HEK293 (cell line): ENCODE measurements around the gene RINL.

Experiments
- EGR2 ChIP-seq: fragments of 450-650 bp; formaldehyde crosslinking; IDR thresholded peaks from 2 replicates; pipeline ENCODE4 v1.5.1; 2016; ENCODE audit warnings: low read depth, missing biosample characterization, missing genetic modification characterization
- GLI2 ChIP-seq: fragments of 450-650 bp; formaldehyde crosslinking; IDR thresholded peaks from 2 replicates; pipeline ENCODE4; 2017; ENCODE audit warnings: missing biosample characterization, missing genetic modification characterization, low read depth, borderline replicate concordance
- GLIS1 ChIP-seq: fragments of 450-650 bp; formaldehyde crosslinking; IDR thresholded peaks from 2 replicates; pipeline ENCODE4 v1.5.1; 2016; ENCODE audit warnings: missing biosample characterization, missing genetic modification characterization
- OVOL3 ChIP-seq: fragments of 450-650 bp; formaldehyde crosslinking; IDR thresholded peaks from 2 replicates; pipeline ENCODE4 v1.5.1; 2016; ENCODE audit warnings: missing biosample characterization, missing genetic modification characterization
- SP2 ChIP-seq: fragments of 450-650 bp; formaldehyde crosslinking; IDR thresholded peaks from 2 replicates; pipeline ENCODE4 v1.5.1; 2016; ENCODE audit warnings: missing biosample characterization, missing genetic modification characterization
- ZFHX2 ChIP-seq: fragments of 450-650 bp; formaldehyde crosslinking; conservative IDR thresholded peaks from 2 replicates; pipeline ENCODE4 v1.5.1; 2016; ENCODE audit warnings: missing biosample characterization, missing genetic modification characterization
- ZIC2 ChIP-seq: fragments of 450-650 bp; formaldehyde crosslinking; IDR thresholded peaks from 2 replicates; pipeline ENCODE4 v1.5.1; 2016; ENCODE audit warnings: missing biosample characterization, missing genetic modification characterization
- ZNF169 ChIP-seq: fragments of 450-650 bp; formaldehyde crosslinking; IDR thresholded peaks from 2 replicates; pipeline ENCODE4 v1.5.1; 2016; ENCODE audit warnings: missing biosample characterization, missing genetic modification characterization
- ZNF266 ChIP-seq: fragments of 450-650 bp; formaldehyde crosslinking; IDR thresholded peaks from 2 replicates; pipeline ENCODE4 v1.5.1; 2016; ENCODE audit warnings: missing biosample characterization, missing genetic modification characterization, low read depth
- ZNF391 ChIP-seq: fragments of 450-650 bp; formaldehyde crosslinking; IDR thresholded peaks from 2 replicates; pipeline ENCODE4 v1.5.1; 2016; ENCODE audit warnings: low read depth, missing biosample characterization, missing genetic modification characterization, borderline replicate concordance
- ZNF398 ChIP-seq: fragments of 450-650 bp; formaldehyde crosslinking; IDR thresholded peaks from 2 replicates; pipeline ENCODE4 v1.5.1; 2017; ENCODE audit warnings: missing biosample characterization, missing genetic modification characterization
- ZNF639 ChIP-seq: fragments of 450-650 bp; formaldehyde crosslinking; IDR thresholded peaks from 2 replicates; pipeline ENCODE4 v1.5.1; 2016; ENCODE audit warnings: missing biosample characterization, missing genetic modification characterization
- ZNF677 ChIP-seq: fragments of 450-650 bp; IDR thresholded peaks from 2 replicates; pipeline ENCODE4 v1.5.0; 2018; ENCODE audit warnings: missing biosample characterization, mild to moderate bottlenecking, missing genetic modification characterization, moderate library complexity
- ZNF785 ChIP-seq: fragments of 450-650 bp; formaldehyde crosslinking; IDR thresholded peaks from 2 replicates; pipeline ENCODE4 v1.5.1; 2016; ENCODE audit warnings: missing biosample characterization, missing genetic modification characterization
- ZSCAN16 ChIP-seq: fragments of 450-650 bp; formaldehyde crosslinking; IDR thresholded peaks from 2 replicates; pipeline ENCODE4 v1.5.1; 2016; ENCODE audit warnings: missing biosample characterization, missing genetic modification characterization
- ZSCAN4 ChIP-seq: fragments of 450-650 bp; formaldehyde crosslinking; IDR thresholded peaks from 2 replicates; pipeline ENCODE4 v1.5.1; 2017; ENCODE audit warnings: missing biosample characterization, missing genetic modification characterization
- TF ChIP-seq, protein P1 (sequence below): fragments of 450-650 bp; formaldehyde crosslinking; IDR thresholded peaks from 2 replicates; pipeline ENCODE4 v1.5.1; 2016; ENCODE audit warnings: missing biosample characterization, missing genetic modification characterization
- TF ChIP-seq, protein P2 (sequence below): fragments of 450-650 bp; formaldehyde crosslinking; conservative IDR thresholded peaks from 2 replicates; pipeline ENCODE4 v1.5.1; 2016; ENCODE audit warnings: low read depth, missing biosample characterization, missing genetic modification characterization
- TF ChIP-seq, protein P3 (sequence below): fragments of 450-650 bp; formaldehyde crosslinking; IDR thresholded peaks from 2 replicates; pipeline ENCODE4 v1.5.1; 2016; ENCODE audit warnings: missing biosample characterization, missing genetic modification characterization

Gene RINL

GRCh38 chr19:38877781-38878574 is at the start of gene RINL (continued):
- TF ChIP-seq, protein P1, sequence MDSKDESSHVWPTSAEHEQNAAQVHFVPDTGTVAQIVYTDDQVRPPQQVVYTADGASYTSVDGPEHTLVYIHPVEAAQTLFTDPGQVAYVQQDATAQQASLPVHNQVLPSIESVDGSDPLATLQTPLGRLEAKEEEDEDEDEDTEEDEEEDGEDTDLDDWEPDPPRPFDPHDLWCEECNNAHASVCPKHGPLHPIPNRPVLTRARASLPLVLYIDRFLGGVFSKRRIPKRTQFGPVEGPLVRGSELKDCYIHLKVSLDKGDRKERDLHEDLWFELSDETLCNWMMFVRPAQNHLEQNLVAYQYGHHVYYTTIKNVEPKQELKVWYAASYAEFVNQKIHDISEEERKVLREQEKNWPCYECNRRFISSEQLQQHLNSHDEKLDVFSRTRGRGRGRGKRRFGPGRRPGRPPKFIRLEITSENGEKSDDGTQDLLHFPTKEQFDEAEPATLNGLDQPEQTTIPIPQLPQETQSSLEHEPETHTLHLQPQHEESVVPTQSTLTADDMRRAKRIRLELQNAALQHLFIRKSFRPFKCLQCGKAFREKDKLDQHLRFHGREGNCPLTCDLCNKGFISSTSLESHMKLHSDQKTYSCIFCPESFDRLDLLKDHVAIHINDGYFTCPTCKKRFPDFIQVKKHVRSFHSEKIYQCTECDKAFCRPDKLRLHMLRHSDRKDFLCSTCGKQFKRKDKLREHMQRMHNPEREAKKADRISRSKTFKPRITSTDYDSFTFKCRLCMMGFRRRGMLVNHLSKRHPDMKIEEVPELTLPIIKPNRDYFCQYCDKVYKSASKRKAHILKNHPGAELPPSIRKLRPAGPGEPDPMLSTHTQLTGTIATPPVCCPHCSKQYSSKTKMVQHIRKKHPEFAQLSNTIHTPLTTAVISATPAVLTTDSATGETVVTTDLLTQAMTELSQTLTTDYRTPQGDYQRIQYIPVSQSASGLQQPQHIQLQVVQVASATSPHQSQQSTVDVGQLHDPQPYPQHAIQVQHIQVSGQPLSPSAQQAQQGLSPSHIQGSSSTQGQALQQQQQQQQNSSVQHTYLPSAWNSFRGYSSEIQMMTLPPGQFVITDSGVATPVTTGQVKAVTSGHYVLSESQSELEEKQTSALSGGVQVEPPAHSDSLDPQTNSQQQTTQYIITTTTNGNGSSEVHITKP (tag by site-specific recombination) = peak; percentile 81
- TF ChIP-seq ZNF398 (peak; percentile 93), ZNF677 (tag by site-specific recombination) (no peak), ZNF639 (tag by site-specific recombination) (no peak), ZIC2 (tag by site-specific recombination) (peak; percentile 21; the same call in 1 of the 2 replicates), ZNF169 (tag by site-specific recombination) (no peak), ZNF266 (tag by site-specific recombination) (no peak), ZNF785 (tag by site-specific recombination) (0 out of 2 replicates have a peak, but pooled peaks have one; percentile 30), ZSCAN16 (tag by site-specific recombination) (no peak), ZFHX2 (peak; percentile 56), ZSCAN4 (tag by site-specific recombination) (no peak), OVOL3 (no peak), EGR2 (tag by site-specific recombination) (peak; percentile 69; the same call in 1 of the 2 replicates), GLIS1 (tag by site-specific recombination) (no peak), SP2 (tag by site-specific recombination) (peak; percentile 68), ZNF391 (no peak), GLI2 (tag by site-specific recombination) (no peak)
- TF ChIP-seq, protein P2, sequence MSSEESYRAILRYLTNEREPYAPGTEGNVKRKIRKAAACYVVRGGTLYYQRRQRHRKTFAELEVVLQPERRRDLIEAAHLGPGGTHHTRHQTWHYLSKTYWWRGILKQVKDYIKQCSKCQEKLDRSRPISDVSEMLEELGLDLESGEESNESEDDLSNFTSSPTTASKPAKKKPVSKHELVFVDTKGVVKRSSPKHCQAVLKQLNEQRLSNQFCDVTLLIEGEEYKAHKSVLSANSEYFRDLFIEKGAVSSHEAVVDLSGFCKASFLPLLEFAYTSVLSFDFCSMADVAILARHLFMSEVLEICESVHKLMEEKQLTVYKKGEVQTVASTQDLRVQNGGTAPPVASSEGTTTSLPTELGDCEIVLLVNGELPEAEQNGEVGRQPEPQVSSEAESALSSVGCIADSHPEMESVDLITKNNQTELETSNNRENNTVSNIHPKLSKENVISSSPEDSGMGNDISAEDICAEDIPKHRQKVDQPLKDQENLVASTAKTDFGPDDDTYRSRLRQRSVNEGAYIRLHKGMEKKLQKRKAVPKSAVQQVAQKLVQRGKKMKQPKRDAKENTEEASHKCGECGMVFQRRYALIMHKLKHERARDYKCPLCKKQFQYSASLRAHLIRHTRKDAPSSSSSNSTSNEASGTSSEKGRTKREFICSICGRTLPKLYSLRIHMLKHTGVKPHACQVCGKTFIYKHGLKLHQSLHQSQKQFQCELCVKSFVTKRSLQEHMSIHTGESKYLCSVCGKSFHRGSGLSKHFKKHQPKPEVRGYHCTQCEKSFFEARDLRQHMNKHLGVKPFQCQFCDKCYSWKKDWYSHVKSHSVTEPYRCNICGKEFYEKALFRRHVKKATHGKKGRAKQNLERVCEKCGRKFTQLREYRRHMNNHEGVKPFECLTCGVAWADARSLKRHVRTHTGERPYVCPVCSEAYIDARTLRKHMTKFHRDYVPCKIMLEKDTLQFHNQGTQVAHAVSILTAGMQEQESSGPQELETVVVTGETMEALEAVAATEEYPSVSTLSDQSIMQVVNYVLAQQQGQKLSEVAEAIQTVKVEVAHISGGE (tag by site-specific recombination) = peak; percentile 48; the same call in 1 of the 2 replicates
- TF ChIP-seq, protein P3, sequence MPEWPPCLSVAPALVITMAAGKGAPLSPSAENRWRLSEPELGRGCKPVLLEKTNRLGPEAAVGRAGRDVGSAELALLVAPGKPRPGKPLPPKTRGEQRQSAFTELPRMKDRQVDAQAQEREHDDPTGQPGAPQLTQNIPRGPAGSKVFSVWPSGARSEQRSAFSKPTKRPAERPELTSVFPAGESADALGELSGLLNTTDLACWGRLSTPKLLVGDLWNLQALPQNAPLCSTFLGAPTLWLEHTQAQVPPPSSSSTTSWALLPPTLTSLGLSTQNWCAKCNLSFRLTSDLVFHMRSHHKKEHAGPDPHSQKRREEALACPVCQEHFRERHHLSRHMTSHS (tag by site-specific recombination) = no peak
